Effector CD8-positive, alpha-beta T cell (primary cell): ENCODE results near the gene UBE2D4.

ENCODE experiments used
- DNase-seq: peaks from one replicate; lab custom pipeline; 2025; lab: John Stamatoyannopoulos, UW

The UBE2D4 gene

DNA sequence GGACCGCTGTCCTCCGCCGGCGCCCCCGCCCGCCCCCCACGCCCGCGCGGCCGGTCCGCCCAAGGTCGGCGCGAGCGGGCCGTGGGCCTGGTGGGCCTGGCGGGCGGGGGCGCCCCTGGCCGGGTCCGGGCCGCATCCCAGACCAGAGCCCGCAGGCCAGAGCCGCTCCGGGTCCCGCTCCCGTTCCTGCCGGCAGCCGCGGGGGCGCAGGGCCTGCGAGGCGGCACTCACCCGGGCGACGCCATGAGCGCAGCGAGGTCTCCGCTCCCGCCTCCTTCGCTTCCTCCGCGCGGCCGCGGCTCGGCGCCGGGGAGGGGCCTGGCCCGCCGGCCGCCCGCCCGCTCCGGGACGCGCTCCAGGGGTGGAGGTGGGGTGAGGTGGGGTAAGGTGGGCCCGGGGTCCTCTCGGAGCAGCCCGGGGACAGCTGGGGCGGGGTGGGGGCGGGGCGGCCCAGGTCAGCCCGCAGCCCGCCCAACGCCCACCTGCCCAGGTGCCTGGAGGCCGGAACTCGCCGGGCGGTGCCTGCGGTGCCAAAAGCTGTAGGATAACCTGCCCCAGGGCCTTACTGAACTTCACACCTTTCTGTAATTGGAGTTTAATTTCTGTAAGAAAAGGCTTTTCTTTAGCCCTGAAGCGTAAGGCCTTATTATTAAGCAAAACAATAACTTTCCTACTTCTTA is 19.8 kb upstream of the UBE2D4 start, which contains the start of gene URGCP:
TSS of gene URGCP (minus strand) at position 266 of the 680 bp plus-strand sequence. CDS start at position 245, 21 bp downstream.
- DNase-seq, result peak; percentile 8

- no peak for DNase-seq
Observed at GRCh38 chr7:43914795-43915194, 11.4 kb upstream of the UBE2D4 start.

- DNase-seq, result no peak
Observed at GRCh38 chr7:43915907-43916306, 10.3 kb upstream of the UBE2D4 start.

DNA sequence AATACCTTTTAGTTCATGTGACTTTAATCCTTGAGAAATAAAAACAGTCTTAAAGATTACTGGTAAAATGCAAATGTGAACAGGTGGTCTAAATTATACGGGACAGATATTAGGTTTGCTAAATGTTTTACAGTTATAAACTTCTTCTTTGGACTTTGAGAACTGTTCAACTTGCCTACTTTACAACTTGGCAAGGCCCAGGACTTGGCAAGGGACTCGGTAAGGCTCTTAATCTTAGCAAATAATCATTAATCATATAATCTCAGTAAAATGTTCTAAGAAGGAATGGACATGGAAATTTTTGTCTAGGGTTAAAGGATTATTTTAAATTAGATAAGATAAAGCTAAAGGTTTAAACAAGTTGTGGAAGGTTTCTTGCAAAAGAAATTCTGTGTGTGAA is 4.8 kb upstream of the UBE2D4 start:
- DNase-seq, result no peak

- no peak for DNase-seq
Observed at GRCh38 chr7:43922726-43923125, 3.5 kb upstream of the UBE2D4 start.

- no peak for DNase-seq
Observed at GRCh38 chr7:43926798-43927123, 525 bp downstream of the UBE2D4 start.

DNA sequence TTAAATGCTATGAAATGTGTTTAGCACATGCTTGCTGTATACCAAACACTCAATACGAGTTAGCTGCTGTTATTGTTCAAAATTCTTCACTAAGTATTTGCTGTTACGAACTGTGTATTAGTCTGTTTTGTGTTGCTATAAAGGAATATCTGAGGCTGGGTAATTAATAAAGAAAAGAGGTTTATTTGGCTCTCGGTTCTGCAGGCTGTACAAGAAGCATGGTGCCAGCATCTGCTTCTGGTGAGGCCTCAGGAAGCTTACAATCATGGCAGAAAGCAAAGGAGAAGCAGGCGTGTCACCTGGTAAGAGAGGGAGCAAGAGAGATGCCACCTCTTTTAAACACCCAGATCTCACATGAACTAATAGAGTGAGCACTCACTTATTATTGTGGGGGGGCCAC is 1.6 kb downstream of the UBE2D4 start:
- DNase-seq, result no peak

DNA sequence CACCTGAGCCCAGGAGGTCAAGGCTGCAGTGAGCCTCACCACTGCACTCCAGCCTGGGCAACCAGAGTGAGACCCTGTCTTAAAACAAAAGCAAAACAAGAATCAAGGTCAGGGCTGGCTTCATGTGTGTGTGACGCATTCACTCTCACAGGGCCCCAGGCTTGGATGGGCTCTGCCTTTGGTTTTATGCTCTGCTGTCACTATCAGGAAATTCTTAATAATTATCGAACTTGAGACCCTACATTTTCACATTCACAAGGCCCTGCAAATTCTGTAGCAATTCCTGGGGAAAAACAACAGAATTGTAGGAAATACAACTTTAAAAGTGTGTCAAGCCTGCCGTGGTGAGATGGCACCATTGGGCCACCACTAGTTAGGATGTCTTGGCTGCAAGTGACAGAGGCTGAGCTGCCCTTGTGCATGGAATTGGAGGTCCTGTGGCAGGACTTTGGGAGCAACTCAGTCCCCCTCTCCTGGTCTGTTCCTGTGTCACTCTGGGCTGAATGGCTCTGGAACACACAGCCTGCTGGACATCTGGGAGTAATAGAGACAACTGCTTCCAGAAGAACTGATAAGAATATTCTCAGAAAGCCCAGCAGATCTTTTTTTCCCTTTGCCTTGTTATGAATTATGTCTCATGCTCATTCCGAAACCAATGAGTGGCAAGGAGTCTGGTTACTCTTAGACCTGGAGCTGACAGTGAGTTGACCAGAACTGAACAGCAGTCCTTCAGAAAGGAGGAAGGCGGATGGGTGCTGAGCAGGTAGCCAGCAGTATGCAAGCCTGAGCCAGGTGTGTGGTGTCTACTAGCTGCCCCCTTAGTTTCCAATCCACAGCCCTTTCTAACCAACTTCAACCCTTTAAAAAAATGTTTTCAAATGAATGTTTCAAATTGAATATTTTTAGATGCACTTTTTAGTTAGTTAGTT is 3.6 kb downstream of the UBE2D4 start:
- no peak for DNase-seq

GRCh38 chr7:43931346-43931745 is 5.1 kb downstream of the UBE2D4 start:
- no peak for DNase-seq

- DNase-seq, result no peak
Observed at GRCh38 chr7:43933902-43934560, 7.8 kb downstream of the UBE2D4 start.

DNA sequence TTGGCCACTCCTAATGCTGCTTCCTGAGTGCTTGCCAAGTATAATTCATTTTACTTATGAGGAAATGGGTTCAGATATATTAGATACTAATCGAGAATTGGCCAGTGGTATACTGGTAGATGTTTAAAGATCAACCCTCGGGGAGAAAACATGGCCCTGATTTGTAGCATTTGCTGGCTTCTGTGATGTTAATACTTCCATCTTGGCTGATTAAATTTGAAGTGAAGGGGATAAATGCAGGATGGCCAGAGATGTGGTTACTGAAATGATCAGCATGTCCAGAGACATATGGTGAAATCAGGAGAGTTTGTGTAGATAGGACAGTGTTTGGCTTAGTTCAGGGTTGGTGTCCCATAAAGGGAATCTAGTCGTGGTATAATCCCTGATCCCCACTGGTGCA is 11.2 kb downstream of the UBE2D4 start:
- DNase-seq, result no peak

DNA sequence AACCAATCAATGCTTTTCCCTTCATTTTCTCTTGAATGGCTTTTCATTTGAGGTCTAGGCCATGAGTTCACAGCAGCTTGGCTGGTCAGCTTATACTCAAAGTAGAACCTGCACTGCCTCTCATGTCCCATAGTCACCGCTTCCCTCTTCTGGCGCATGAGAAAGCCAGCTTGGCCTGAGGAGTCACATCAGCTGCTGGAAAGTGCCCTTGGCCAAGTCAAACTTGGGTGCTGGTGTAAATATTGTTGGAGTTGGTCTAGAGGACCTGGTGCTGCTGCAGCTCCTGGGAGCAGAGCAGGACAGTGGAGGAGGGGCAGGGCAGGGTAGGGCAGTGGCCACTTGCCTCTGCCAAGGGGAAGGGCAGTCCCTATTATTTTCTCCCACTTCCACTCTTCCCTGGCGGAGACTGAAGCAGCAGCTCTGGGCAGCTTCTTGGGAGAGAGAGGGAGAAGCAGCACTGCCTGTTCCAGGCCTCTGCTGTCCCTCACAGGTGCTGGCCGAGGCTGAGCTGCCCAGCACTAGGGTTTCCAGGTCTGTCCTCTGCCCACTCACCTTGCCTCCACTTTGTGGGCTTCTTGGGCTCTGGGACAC is 12.8 kb downstream of the UBE2D4 start:
- DNase-seq, result no peak

DNA sequence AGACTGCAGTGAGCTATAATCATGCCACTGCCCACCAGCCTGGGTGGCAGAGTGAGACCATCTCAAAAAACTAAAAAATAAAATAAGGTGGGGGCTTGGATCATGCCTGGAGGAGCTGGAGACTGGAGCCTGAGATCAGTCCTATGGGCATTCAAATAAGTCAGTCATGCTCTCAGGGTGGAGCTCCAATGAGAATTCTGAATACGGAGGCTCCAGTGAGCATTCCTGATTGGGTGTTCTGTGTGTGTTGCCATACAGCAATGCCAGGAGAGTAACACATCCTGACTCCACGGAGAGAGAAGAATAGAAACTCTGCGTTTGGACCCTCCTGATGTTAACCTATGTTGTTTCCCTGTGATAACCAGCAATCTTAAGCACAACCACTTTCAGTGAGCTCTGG is 16.0 kb downstream of the UBE2D4 start:
- DNase-seq, result no peak

DNA sequence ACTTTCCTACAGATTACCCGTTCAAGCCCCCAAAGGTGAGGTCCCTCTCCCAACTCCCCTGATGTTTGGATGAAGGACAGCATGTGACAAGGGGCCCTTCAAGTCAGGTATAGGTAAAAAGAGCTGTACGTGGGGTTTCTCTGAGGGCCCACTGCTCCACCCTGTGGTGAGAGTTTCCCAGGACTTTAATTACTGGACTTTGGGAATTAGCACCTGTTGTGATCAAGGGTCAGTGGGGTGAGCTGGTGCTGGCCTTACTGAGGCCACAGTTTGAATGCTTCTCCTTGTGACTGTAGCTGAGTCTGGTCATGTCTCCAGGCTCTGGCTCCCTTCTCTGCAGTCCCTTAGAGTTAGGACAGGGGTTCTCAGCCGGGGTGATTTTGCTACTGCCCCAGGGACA is 16.8 kb downstream of the UBE2D4 start:
- no peak for DNase-seq

DNA sequence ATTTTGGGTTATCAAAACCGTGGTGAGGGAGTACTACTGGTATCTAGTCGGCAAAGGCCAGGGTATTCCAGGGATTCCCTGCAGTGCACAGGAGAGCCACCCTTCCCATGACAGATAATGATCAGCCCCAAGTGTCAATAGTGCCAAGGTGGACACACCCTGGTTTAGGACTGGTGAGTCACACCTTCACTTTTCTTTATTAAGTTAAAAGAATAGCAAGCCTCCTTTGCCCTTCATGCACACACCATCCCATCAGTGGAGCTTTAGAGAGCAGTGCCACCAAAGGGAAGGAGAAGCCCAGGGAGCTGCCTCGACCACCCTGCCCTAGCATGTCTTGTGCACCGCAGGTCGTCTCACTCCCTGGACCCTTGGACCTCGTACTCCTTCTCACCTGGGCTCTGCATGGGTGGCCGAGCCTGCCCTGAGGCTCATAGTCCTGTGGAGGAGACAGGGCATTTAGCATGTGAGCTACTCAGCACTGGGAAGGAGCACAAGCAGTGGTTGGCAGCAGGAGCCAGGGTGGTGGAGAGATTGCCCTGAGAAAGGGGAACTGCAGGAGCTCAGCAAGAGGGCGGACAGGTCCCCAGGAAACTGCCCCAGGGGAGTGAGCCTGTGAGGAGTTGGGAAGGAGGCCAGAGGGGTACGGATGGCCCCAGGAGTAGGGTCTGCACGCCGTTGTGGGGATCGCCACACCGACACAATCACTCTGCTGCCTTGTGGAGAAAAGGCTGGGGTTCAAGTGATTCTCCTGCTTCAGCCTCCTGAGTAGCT is 17.4 kb downstream of the UBE2D4 start:
- no peak for DNase-seq

- no peak for DNase-seq
Observed at GRCh38 chr7:43944286-43944685, 18.1 kb downstream of the UBE2D4 start.

DNA sequence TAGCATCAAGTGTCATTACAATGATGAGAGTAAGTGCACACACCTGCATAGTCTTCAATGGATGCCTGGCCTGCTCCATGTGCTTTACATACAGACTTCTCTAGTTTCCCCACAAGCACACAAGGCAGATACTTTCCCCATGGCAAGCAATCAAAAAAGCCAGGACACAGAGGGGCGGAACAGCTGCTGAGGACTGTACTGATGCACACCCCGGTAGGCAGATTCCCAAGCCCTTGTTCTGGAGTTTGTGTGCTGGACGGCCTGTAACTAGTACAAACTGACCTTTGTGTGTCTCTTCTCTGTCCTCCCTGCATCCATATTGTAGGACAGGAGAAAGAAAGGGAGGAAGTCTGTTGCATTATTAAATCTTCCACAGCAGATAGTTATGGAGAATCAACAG is 25.8 kb downstream of the UBE2D4 start:
- no peak for DNase-seq

GRCh38 chr7:43953071-43953470 is 26.8 kb downstream of the UBE2D4 start:
- no peak for DNase-seq

DNA sequence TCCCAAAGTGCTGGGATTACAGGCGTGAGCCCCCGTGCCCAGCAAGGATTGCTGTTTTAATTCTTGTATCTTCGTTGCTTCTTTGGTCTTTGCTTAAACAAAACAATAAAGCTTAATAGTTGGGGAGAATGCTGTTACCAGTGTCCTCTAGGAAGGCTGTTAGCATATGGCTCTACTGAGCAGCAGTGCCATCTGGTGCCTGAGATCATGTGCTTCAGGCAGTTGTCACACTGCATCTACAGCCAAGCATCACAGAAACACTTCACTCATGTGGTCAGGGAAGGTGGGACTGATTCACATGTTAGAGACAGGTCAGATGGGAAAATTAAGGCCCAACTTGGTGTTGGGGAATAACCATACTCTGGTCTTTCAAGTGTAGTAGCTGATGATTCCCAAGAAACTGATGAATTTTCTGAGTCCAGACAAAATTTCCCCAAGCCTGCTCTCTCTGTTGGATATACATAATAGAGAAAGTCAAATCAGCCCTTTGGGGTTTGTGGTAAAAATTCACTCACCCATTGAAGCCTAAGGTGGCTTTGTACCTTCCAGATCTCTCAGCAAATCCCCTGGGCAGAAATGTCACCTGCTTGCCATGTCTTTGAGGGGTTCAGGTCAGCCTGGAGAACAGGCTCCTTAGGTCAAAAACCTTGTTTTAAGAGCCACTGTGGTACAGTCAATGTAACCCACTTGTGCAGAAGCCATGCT is 28.4 kb downstream of the UBE2D4 start:
- DNase-seq, result no peak

DNA sequence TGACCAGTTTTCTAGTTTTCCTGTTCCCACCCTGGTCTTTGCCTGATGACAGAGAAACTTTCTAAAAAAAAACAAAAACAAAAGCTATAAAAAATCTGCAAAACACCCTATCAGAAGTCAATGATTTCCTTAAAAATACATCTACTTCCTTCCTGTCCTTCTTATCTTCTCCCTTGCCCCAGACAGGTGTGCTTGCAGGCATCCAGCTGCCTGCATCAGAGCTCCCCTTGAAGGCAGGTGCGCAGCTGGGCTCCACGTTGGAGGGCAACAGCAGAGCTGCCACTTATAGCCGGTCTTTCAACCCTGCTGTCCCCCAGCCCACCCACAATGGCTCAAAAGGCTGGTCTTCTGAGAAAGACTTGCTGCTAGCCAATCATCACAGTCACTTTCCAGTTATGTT is 29.8 kb downstream of the UBE2D4 start:
- DNase-seq, result no peak

GRCh38 chr7:43960933-43961332 is 34.7 kb downstream of the UBE2D4 start:
- no peak for DNase-seq
